ENCODE data around the gene GNE.

Gene GNE

DNA sequence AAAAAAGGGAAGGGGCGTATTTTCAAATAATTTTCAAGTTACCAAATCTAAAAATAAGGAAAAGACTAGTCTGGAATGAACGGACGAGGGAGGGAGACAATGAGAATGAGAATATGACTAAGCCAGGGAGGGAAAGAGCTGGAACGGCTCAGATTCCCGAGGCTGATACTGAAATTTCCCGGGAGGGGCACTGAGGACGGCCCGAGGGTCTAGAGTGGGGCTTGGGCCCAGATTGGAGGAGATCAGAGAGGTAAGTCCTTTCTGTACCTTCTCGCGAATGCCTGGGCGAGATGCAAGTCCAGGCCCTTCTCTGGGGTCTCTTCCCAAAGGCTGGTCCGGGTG, 92.5 kb downstream of the GNE start:
- DNase-seq = no peak

- DNase-seq = no peak
Observed at GRCh38 chr9:36164989-36165388, 93.3 kb downstream of the GNE start.
